NCI-H146 (cell line): ENCODE data around the gene MPPE1.

Experiments
- DNase-seq: peaks from one replicate; lab custom pipeline; 2025; lab: John Stamatoyannopoulos, UW

The MPPE1 gene

GRCh38 chr18:11884396-11885030 is 23.6 kb downstream of the MPPE1 start:
- no peak for DNase-seq

GRCh38 chr18:11883153-11883552 is 25.0 kb downstream of the MPPE1 start:
- DNase-seq: no peak

GRCh38 chr18:11882636-11883035 is 25.5 kb downstream of the MPPE1 start:
- no peak for DNase-seq

GRCh38 chr18:11880586-11881304 is 27.4 kb downstream of the MPPE1 start:
- DNase-seq: no peak

GRCh38 chr18:11877497-11878135 is 30.5 kb downstream of the MPPE1 start:
- no peak for DNase-seq

GRCh38 chr18:11874676-11875075 is 33.4 kb downstream of the MPPE1 start:
- no peak for DNase-seq

- no peak for DNase-seq
Measured at GRCh38 chr18:11873670-11874340, 34.3 kb downstream of the MPPE1 start.

GRCh38 chr18:11872479-11873136 is 35.5 kb downstream of the MPPE1 start:
- DNase-seq: peak; percentile 76

GRCh38 chr18:11871501-11871900 is 36.6 kb downstream of the MPPE1 start:
- DNase-seq: no peak

GRCh38 chr18:11868230-11868629 is 39.9 kb downstream of the MPPE1 start:
- DNase-seq: no peak

GRCh38 chr18:11866764-11867163 is 41.4 kb downstream of the MPPE1 start:
- no peak for DNase-seq

GRCh38 chr18:11866329-11866728 is 41.8 kb downstream of the MPPE1 start:
- no peak for DNase-seq

GRCh38 chr18:11865071-11865470 is 43.0 kb downstream of the MPPE1 start:
- no peak for DNase-seq

GRCh38 chr18:11864471-11864870 is 43.6 kb downstream of the MPPE1 start:
- DNase-seq: no peak

GRCh38 chr18:11862468-11863137 is 45.5 kb downstream of the MPPE1 start:
- DNase-seq: no peak

- DNase-seq: no peak
Measured at GRCh38 chr18:11861583-11862288, 46.4 kb downstream of the MPPE1 start.

- DNase-seq: no peak
Measured at GRCh38 chr18:11860594-11861450, 47.3 kb downstream of the MPPE1 start.

GRCh38 chr18:11859903-11860407 is 48.2 kb downstream of the MPPE1 start:
- DNase-seq: peak; percentile 13

- no peak for DNase-seq
Measured at GRCh38 chr18:11859282-11859830, 48.8 kb downstream of the MPPE1 start.
